NCI-H748 (cell line): Measurements from ENCODE around the gene PROS1.
"Not testable (repeated sequence)": the region's sequence is repeated elsewhere in the genome, so short reads cannot be mapped to it uniquely, and the experiment has no call there.

ENCODE experiments used
- DNase-seq: peaks from one replicate; lab custom pipeline; 2025; ENCODE audit not compliant: unreplicated experiment; lab: John Stamatoyannopoulos, UW

Gene PROS1

GRCh38 chr3:93969997-93970396 is 3.7 kb downstream of the PROS1 start:
- DNase-seq = no peak

DNA sequence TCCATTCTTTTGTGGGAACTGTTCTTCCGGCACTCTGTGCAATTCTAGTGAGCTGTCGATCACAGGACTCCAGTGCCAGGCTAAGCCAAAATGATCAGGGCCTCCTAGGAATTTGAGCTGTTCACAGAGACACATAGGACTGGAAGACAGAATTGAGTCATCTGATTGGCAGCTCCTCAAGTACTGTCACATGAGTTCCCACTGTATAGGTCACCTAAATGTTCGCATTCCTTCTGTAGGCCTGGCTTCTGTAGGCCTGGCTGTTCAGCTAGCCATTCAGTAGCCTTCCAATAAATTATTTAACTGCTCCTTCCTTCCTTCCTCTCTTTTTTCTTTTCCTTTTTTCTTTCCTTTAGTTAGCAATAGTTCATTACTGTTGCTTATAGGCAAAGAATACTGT is 4.3 kb downstream of the PROS1 start:
- DNase-seq = no peak

DNA sequence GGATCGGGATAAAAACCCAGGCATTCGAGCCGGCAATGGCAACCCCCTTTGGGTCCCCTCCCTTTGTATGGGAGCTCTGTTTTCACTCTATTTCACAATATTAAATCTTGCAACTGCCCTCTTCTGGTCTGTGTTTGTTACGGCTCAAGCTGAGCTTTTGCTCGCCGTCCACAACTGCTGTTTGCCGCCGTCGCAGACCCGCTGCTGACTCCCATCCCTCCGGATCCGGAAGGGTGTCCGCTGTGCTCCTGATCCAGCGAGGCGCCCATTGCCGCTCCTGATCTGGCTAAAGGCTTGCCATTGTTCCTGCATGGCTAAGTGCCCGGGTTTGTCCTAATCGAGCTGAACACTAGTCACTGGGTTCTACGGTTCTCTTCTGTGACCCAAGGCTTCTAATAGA is 8.6 kb downstream of the PROS1 start:
- DNase-seq = not testable (repeated sequence)

DNA sequence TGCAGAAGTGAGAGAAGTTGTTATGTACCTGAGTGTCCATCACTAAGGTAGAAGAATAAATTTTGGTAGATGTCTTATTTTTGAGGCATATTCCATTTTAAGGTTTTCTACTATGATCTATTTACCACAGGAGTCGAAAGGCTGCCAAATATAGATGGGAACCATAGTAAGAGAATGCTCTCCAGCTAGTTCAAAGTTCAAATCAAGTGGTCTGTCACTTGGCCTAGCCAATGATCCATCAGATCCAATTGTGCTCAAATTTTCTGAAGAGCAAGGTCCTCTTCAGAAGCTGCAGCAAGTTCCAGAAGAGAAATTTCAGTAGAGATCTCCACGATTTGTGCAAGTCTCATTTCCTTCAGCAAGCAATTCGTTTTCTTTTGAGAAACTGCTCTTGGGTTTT is 10.9 kb downstream of the PROS1 start:
- DNase-seq = no peak

DNA sequence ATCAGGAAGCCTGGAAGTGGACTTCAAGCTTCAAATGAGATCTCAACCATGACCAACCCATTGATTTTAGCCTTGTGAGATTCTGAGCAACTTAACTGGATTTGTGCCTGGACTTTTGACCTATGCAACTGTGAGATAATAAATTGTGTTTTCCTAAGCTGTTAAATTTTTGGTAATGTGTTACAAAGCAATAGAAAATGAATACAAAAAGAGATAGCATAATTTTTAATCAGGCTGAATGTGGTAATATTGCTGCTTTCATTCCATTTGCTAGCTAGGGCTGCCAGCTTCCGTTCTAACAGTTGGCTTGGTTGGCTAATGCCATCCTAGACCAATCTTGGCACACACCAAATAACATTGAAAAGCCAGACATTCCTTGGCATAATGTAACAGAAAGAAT is 12.2 kb downstream of the PROS1 start:
- DNase-seq = no peak

GRCh38 chr3:93961026-93961425 is 12.7 kb downstream of the PROS1 start:
- no peak for DNase-seq

DNA sequence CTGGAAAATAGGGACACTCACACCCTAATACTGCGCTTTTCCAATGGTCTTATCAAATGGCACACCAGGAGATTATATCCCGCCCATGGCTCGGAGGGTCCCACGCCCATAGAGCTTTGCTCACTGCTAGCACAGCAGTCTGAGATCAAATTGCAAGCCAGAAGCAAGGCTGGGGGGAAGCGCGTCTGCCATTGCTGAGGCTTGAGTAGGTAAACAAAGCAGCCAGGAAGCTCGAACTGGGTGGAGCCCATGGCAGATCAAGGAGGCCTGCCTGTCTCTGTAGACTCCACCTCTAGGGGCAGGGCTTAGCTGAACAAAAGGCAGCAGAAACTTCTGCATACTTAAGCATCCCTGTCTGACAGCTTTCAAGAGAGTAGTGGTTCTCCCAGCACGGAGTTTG is 23.7 kb downstream of the PROS1 start:
- peak; percentile 57 for DNase-seq

DNA sequence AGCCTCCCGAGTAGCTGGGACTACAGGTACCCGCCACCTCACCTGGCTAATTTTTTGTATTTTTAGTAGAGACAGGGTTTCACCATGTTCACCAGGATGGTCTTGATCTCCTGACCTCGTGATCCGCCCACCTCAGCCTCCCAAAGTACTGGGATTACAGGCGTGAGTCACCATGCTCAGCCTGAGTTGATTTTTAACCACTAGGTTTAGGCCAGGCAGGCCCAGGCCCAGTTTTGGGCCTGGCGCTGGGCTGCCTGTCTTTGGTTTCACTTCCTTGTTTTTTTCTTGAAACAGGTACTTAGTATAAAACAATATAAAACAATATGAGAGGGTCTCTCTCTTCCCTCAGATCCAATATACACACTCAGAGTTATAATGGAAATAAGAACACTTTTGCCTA is 36.2 kb downstream of the PROS1 start:
- DNase-seq = not testable (repeated sequence)

- no peak for DNase-seq
Observed at GRCh38 chr3:93936549-93936948, 37.1 kb downstream of the PROS1 start.

- no peak for DNase-seq
Observed at GRCh38 chr3:93934366-93935046, 39.2 kb downstream of the PROS1 start.

DNA sequence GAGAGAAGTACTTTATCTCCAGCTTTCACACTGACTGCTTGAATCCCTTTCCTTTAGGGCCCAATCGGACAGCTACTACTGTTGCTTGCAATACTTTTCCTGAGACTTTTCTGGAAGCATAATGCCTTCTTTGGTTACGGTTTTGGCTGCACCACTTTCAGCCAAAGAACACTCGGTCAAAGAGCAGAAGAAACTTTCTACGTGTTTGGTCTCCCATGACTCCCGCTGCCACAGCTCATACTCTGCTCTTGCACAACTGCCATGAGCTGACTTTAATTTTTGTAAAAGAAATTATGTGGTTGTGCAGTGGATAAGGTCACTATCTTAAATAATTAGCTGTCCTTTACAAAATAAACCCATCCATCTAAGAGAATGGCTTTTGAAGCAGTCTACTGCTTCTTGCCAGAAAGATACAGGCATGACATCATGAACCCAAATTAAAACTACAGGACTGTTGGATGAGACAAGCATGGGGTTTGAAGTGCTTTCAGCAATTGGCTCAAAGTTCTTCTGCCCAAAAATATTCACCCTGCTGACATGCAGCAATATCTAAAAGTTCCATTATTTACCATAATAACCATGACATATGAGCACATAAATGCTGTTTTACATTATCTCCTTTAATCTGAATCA is 42.0 kb downstream of the PROS1 start:
- no peak for DNase-seq

DNA sequence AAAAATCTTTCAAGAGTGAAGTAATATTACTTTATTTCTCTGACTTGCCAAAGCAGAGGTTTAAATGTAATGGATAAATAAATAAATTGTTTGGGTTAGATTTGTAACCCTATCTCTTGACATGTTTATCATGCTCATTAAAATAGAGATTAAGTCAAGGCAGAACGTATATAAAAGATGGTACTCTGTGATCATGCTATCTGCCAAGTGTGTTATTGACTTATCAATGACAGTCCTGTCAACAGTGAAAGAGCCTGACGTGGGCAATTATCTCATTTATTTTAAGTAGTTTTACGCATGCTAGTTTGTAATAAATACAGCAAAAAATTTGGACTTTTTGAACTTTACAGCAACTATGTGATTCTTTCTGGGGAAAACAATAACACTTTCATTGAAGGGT is 43.7 kb downstream of the PROS1 start:
- peak; percentile 2 for DNase-seq

DNA sequence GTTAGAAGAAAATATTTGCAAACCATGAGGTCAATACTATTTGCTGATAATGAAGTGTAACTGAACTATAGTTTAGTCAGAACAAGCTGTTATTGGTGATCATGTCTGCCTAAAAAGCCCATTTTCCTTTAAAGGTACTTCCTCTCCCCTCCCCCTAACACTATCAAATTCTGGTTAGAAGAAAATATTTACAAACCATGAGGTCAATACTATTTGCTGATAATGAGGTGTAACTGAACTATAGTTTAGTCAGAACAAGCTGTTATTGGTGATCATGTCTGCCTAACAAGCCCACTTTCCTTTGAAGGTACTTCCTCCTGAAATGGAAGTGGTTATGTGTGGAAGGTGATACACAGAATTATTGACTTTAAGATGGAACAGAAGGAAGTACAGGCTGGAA is 46.9 kb downstream of the PROS1 start:
- DNase-seq = no peak

DNA sequence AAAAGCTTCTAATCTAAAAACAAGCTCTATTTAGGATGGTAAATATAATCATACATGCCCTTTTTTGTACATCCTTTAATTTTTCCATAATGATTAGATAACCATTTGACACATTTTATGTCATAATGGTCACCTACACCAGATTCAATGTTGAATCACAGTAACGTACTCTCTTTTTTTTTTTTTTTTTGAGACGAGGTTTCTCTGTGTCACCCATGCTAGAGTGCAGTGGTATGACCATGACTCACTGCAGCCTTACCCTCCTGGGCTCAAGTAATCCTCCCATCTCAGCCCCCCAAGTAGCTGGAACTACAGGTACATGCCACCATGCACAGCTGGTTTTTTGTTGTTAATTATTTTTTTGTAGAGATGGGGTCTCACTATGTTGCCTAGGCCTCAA is 49.2 kb downstream of the PROS1 start:
- no peak for DNase-seq

GRCh38 chr3:93923006-93923405 is 50.7 kb downstream of the PROS1 start:
- no peak for DNase-seq

- DNase-seq = not testable (repeated sequence)
Observed at GRCh38 chr3:93917546-93918029, 56.1 kb downstream of the PROS1 start.

- not testable (repeated sequence) for DNase-seq
Observed at GRCh38 chr3:93913623-93914022, 60.1 kb downstream of the PROS1 start.

DNA sequence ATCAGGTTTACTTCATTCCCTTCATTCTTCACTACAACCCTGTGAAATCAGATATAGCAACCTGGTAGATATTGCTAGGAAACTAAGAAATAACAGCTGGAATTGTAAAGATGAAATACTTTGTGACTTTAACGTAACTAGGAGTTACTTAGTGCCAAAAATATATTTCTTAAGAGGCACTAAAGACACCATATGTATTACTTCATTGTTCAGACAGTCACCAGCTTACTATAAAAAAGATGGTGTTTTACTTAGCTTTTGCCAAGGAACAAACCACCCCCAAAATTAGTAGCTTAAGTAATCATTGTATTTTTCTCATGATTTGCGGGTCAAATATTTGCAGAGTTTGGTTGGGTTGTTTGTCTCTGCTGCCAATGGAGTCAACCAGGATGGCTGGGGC is 62.5 kb downstream of the PROS1 start:
- no peak for DNase-seq

GRCh38 chr3:93910097-93910496 is 63.6 kb downstream of the PROS1 start:
- DNase-seq = no peak

- DNase-seq = no peak
Observed at GRCh38 chr3:93907132-93907531, 66.6 kb downstream of the PROS1 start.

GRCh38 chr3:93906245-93906644 is 67.5 kb downstream of the PROS1 start:
- DNase-seq = no peak

DNA sequence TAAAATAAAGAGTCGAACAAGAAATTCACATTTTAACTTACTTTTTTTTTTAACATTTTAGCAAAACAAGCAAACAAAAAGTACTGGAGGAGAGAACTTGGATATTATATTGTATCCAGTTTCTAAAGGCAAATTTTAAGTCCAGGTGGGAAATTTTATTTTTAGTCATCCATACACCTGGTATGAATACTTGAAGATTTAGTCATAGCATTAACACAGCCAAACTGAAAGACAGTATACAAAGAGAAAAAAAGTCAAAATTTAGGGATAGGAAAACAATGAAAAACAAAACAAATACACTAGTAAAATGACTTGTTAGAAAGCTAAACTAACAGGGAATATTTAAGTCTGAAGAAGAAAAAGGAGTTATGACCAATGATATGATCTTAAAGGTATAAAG is 69.1 kb downstream of the PROS1 start:
- DNase-seq = no peak
